Uterus (tissue), 4 donors: ENCODE data around the gene R3HCC1L. TPM values are rescaled to one million over a fixed set of nuclear protein-coding genes. Genes with fewer than 3 reads are reported as not detected.
"Not testable (repeated sequence)": the region's sequence is repeated elsewhere in the genome, so short reads cannot be mapped to it uniquely, and the experiment has no call there.

Source experiments
- DNase-seq, 2 donors: peaks; one replicate each; pipeline ENCODE4 v3.0.0-alpha.2; 2019 to 2020
- H3K27ac ChIP-seq, 2 donors: fragments of 200-600 bp; sonication (generic); 1 replicate in 1 of 2; 2 replicates in 1 of 2; pipeline ENCODE4 v1.5.1; 2016 to 2018
- H3K27me3 ChIP-seq, 2 donors: fragments of 200-600 bp; sonication (generic); one replicate each; pipeline ENCODE4 v1.5.1; 2018 to 2019; ENCODE audit warnings: control low read depth in 1 of 2
- H3K36me3 ChIP-seq, 2 donors: fragments of 200-600 bp; sonication (generic); one replicate each; pipeline ENCODE4 v1.5.1; 2019; ENCODE audit warnings: control low read depth in 1 of 2
- H3K4me1 ChIP-seq, 2 donors: fragments of 200-600 bp; sonication (generic); one replicate each; pipeline ENCODE4 v1.5.1; 2018 to 2019; ENCODE audit warnings: control low read depth in 1 of 2
- H3K4me3 ChIP-seq, 2 donors: fragments of 200-600 bp; sonication (generic); 1 replicate in 1 of 2; 2 replicates in 1 of 2; pipeline ENCODE4 v1.5.1; 2018 to 2019; ENCODE audit warnings: mild to moderate bottlenecking in 1 of 2
- H3K9me3 ChIP-seq, 2 donors: fragments of 200-600 bp; sonication (generic); one replicate each; pipeline ENCODE4 v1.5.1; 2019; ENCODE audit warnings: control low read depth in 1 of 2
- CTCF ChIP-seq, 4 experiments: fragments of 200-600 bp in 2 of 4; fragments of 450-650 bp in 2 of 4; sonication (generic) in 2 of 4; IDR thresholded peaks; one replicate each; pipeline ENCODE4 v1.5.1; 2016 to 2019; ENCODE audit warnings: antibody characterized with exemption in 4 of 4, mild to moderate bottlenecking in 2 of 4, moderate library complexity in 1 of 4
- POLR2A ChIP-seq, 2 donors: fragments of 450-650 bp; IDR thresholded peaks; one replicate each; pipeline ENCODE4 v1.6.1; 2016; ENCODE audit warnings: antibody characterized with exemption in 2 of 2, mild to moderate bottlenecking in 1 of 2, moderate library complexity in 1 of 2
- intact Hi-C: fragments of 100-400 bp; cut with DNase I; formaldehyde crosslinking; loops from one replicate; pipeline ENCODE4 v1.15.1; 2023; ENCODE audit warnings: low total_unique reads
- total RNA-seq, 4 donors: library from RNA; depleted of rRNA in 3 of 4; stranded (reverse); fragments of >200 nt in 3 of 4; gene quantifications; one replicate each; pipeline versions ENCODE4 v1.1.0 to v1.2.4, GENCODE V29; 2014 to 2023
- donor health status: DM: yes; HTN: yes; CAD: no.

R3HCC1L gene
- total RNA-seq, 4 donors from 2014 or later = 5.9 to 23.4 (median 10.8) TPM

DNA sequence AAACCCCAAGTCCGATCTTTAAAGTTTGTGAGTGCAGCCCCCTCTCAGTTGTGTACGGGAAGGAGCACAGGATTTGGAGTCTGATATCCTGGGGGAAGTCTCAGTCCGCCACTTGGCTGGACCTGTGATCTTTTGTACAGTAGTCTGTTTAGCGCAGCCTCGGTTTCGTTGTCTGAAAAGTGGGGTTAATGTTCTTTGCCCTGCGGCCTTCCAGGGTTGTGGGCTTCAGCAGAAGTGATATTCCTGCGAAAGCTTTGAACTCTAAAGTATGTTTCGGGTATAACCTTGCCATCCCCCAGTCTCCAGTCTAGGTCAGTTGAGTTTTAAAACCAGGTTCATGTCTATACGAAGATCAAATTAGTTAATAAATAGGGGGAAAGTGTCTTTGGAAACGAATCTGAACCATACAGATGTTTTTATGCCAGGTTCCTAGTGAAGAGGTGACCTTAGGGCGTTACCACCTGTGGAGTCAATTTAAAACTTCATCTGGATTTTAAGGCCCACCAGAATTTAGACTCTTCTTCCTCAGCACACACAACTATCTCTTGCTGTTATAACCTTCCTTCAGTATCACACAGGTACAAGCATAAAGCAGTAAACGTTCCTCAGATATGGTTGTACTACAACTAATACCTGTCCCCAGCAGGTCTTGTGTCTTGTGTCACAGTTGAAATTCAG lies 904 bp downstream of the R3HCC1L start:
- no peaks in the 10 kb centered on the region for H3K27me3 ChIP-seq
- TF ChIP-seq CTCF (IDR thresholded peaks at IDR 0.05) (no peak), POLR2A (IDR thresholded peaks at IDR 0.05) (no peak)
- H3K36me3 ChIP-seq = no peaks in the 10 kb centered on the region
- intact Hi-C loops = no loop called here
- peak overlapping the region; percentile 82 to 92 for H3K27ac ChIP-seq
- peak overlapping the region; percentile 88 to 91 for H3K4me3 ChIP-seq
- no peaks in the 10 kb centered on the region for H3K9me3 ChIP-seq
- DNase-seq = no peak
- H3K4me1 ChIP-seq = no peaks in the 10 kb centered on the region

- not testable (repeated sequence) for H3K27ac ChIP-seq
These were observed 2.3 kb downstream of the R3HCC1L start for GRCh38 chr10:98136775-98137174.

GRCh38 chr10:98138031-98138430 lies 3.6 kb downstream of the R3HCC1L start:
- H3K4me3 ChIP-seq = no peak overlapping the region
- no peaks in the 10 kb centered on the region for H3K27me3 ChIP-seq
- no peak for TF ChIP-seq POLR2A (IDR thresholded peaks at IDR 0.05)
- TF ChIP-seq CTCF (IDR thresholded peaks at IDR 0.05) = no peak
- H3K4me1 ChIP-seq = no peaks in the 10 kb centered on the region
- H3K9me3 ChIP-seq = no peaks in the 10 kb centered on the region
- no peaks in the 10 kb centered on the region for H3K36me3 ChIP-seq
- H3K27ac ChIP-seq = no peak overlapping the region
- DNase-seq = no peak
- intact Hi-C loops = no loop called here

More at GRCh38 chr10:98136775-98137174, 2.3 kb downstream of the R3HCC1L start:
- H3K9me3 ChIP-seq, H3K4me3 ChIP-seq, DNase-seq, H3K4me1 ChIP-seq, H3K27me3 ChIP-seq, intact Hi-C loops, H3K36me3 ChIP-seq: not testable (repeated sequence)

GRCh38 chr10:98139431-98139830 lies 5.0 kb downstream of the R3HCC1L start:
- intact Hi-C loops = no loop called here

GRCh38 chr10:98141484-98142073 lies 7.1 kb downstream of the R3HCC1L start:
- H3K27me3 ChIP-seq = no peaks in the 10 kb centered on the region
- intact Hi-C loops = no loop called here
- TF ChIP-seq CTCF (IDR thresholded peaks at IDR 0.05) = no peak
- H3K9me3 ChIP-seq = no peaks in the 10 kb centered on the region
- DNase-seq = no peak
- H3K27ac ChIP-seq = no peak overlapping the region
- no peak overlapping the region for H3K4me3 ChIP-seq
- H3K36me3 ChIP-seq = no peaks in the 10 kb centered on the region
- H3K4me1 ChIP-seq = no peaks in the 10 kb centered on the region

More at GRCh38 chr10:98139431-98139830, 5.0 kb downstream of the R3HCC1L start:
- Histone ChIP-seq H3K27me3 (no peaks in the 10 kb centered on the region), H3K4me3 (no peak overlapping the region), H3K36me3 (no peaks in the 10 kb centered on the region), H3K9me3 (no peaks in the 10 kb centered on the region), H3K27ac (no peak overlapping the region), H3K4me1 (no peaks in the 10 kb centered on the region)
- no peak for DNase-seq
- TF ChIP-seq CTCF (IDR thresholded peaks at IDR 0.05) = no peak
- no peak for TF ChIP-seq POLR2A (IDR thresholded peaks at IDR 0.05)
